GM21576 (cell line): Measurements from ENCODE around the gene C20orf141.

Experiments used
- ATAC-seq: cut with Tn5 transposase; IDR thresholded peaks from one replicate; pipeline ENCODE4 v1.9.1; 2021; ENCODE audit warnings: mild to moderate bottlenecking, moderate library complexity; ENCODE audit not compliant: unreplicated experiment

The C20orf141 gene

GRCh38 chr20:2845607-2846006, 30.8 kb downstream of the C20orf141 start:
- no peak for ATAC-seq

- ATAC-seq = no peak
Measured at GRCh38 chr20:2846698-2847097, 31.9 kb downstream of the C20orf141 start.

GRCh38 chr20:2847802-2848201, 33.0 kb downstream of the C20orf141 start:
- ATAC-seq = no peak

- ATAC-seq = no peak
Measured at GRCh38 chr20:2849529-2849928, 34.7 kb downstream of the C20orf141 start.

- ATAC-seq = no peak
Measured at GRCh38 chr20:2851086-2851485, 36.3 kb downstream of the C20orf141 start.

- ATAC-seq = no peak
Measured at GRCh38 chr20:2858591-2858990, 43.8 kb downstream of the C20orf141 start.

- ATAC-seq = no peak
Measured at GRCh38 chr20:2859330-2860121, 44.7 kb downstream of the C20orf141 start.

GRCh38 chr20:2864626-2865025, 49.8 kb downstream of the C20orf141 start:
- no peak for ATAC-seq

GRCh38 chr20:2865101-2865500, 50.3 kb downstream of the C20orf141 start:
- ATAC-seq = no peak
